SK-N-SH (cell line): Measurements from ENCODE around the gene ACP5. TPM values are rescaled to one million over a fixed set of nuclear protein-coding genes. Genes with fewer than 3 reads are reported as not detected.

ENCODE experiments used
- CTCF ChIA-PET: fragments of 300-600, 350-600 bp; formaldehyde crosslinking; extraction: SDS; loops from one replicate; lab custom pipeline; 2021; lab: Yijun Ruan, JAX
- POLR2A ChIA-PET: fragments of 350-600 bp; sonication (Branson Sonifier 250); formaldehyde crosslinking; extraction: SDS; loops from one replicate; lab custom pipeline; 2020; ENCODE audit warnings: antibody characterized with exemption, inconsistent platforms; lab: Yijun Ruan, JAX
- DNase-seq: peaks from one replicate; pipeline ENCODE4 v3.0.0; 2012
- H2AFZ ChIP-seq: fragments of 200-600 bp; sonication (generic); 2 replicates; pipeline ENCODE4 v1.8.1; 2016; ENCODE audit warnings: antibody characterized with exemption, mild to moderate bottlenecking, low read depth
- H3F3A ChIP-seq: fragments of 200-600 bp; sonication (generic); replicated peaks from 2 replicates; pipeline ENCODE3; 2016; ENCODE audit warnings: antibody characterized with exemption, mild to moderate bottlenecking; ENCODE audit not compliant: insufficient read depth
- H3K27ac ChIP-seq, 2 experiments: fragments of 200-500 bp in 1 of 2; fragments of 200-600 bp in 1 of 2; sonication (Bioruptor generic) in 1 of 2; sonication (generic), shearing (Covaris generic) in 1 of 2; 2 replicates each; pipeline versions ENCODE4 v1.5.1 to v1.6.1; 2014 to 2016; ENCODE audit warnings: low read depth in 2 of 2, inconsistent platforms in 1 of 2, low read length in 1 of 2, mild to moderate bottlenecking in 1 of 2, mixed read lengths in 1 of 2
- H3K27me3 ChIP-seq: fragments of 200-600 bp; sonication (generic), shearing (Covaris generic); 2 replicates; pipeline ENCODE4 v1.6.1; 2016; ENCODE audit warnings: mixed run types; ENCODE audit not compliant: insufficient read depth
- H3K36me3 ChIP-seq, 2 experiments: fragments of 200-500 bp in 1 of 2; fragments of 200-600 bp in 1 of 2; sonication (Bioruptor generic) in 1 of 2; sonication (generic) in 1 of 2; replicated peaks in 1 of 2; 2 replicates each; pipeline versions ENCODE3 to v1.5.1; 2014 to 2016; ENCODE audit warnings: low read length in 1 of 2, mild to moderate bottlenecking in 1 of 2; ENCODE audit not compliant: insufficient read depth in 2 of 2, control insufficient read depth in 1 of 2
- H3K4me1 ChIP-seq, 2 experiments: fragments of 200-500 bp in 1 of 2; fragments of 200-600 bp in 1 of 2; sonication (Bioruptor generic) in 1 of 2; sonication (generic), shearing (Covaris generic) in 1 of 2; 2 replicates each; pipeline versions ENCODE4 v1.5.1 to v1.6.1; 2014 to 2016; ENCODE audit warnings: low read depth in 1 of 2, low read length in 1 of 2, mixed run types in 1 of 2; ENCODE audit not compliant: insufficient read depth in 2 of 2, control insufficient read depth in 1 of 2
- H3K4me2 ChIP-seq: fragments of 200-600 bp; sonication (generic), shearing (Covaris generic); 2 replicates; pipeline ENCODE4 v1.6.1; 2017; ENCODE audit warnings: mixed run types
- H3K4me3 ChIP-seq, 2 experiments: fragments of 200-500 bp in 1 of 2; fragments of 200-600 bp in 1 of 2; sonication (Bioruptor generic) in 1 of 2; sonication (generic), shearing (Covaris generic) in 1 of 2; 2 replicates each; pipeline versions ENCODE4 v1.5.1 to v1.8.1; 2014 to 2016; ENCODE audit warnings: low read depth in 2 of 2, inconsistent platforms in 1 of 2, low read length in 1 of 2, mild to moderate bottlenecking in 1 of 2, mixed read lengths in 1 of 2, moderate library complexity in 1 of 2
- H3K79me2 ChIP-seq: fragments of 200-600 bp; sonication (generic); 2 replicates; pipeline ENCODE4 v1.8.1; 2017; ENCODE audit warnings: mild to moderate bottlenecking; ENCODE audit not compliant: insufficient read depth
- H3K9ac ChIP-seq: fragments of 200-600 bp; sonication (generic); 2 replicates; pipeline ENCODE4 v1.6.1; 2017; ENCODE audit warnings: mixed run types
- H3K9me2 ChIP-seq: fragments of 200-600 bp; sonication (generic); 2 replicates; pipeline ENCODE4 v1.6.1; 2017; ENCODE audit warnings: mixed run types
- H3K9me3 ChIP-seq: fragments of 200-600 bp; sonication (generic); 2 replicates; pipeline ENCODE4 v1.6.1; 2017; ENCODE audit warnings: mixed run types, mild to moderate bottlenecking, moderate library complexity
- H4K20me1 ChIP-seq: fragments of 200-600 bp; sonication (generic); 2 replicates; pipeline ENCODE4 v1.6.1; 2017; ENCODE audit warnings: mild to moderate bottlenecking, mixed run types; ENCODE audit not compliant: insufficient read depth
- EP300 ChIP-seq, 2 experiments: IDR thresholded peaks; 2 replicates each; pipeline versions ENCODE4 v1.4.0 to v1.6.1; 2012; ENCODE audit warnings: borderline replicate concordance in 1 of 2, low read depth in 1 of 2, low read length in 1 of 2
- EZH2phosphoT487 ChIP-seq: fragments of 200-600 bp; sonication (generic); IDR thresholded peaks from 2 replicates; pipeline ENCODE4 v1.6.1; 2017; ENCODE audit warnings: low read depth, mixed run types, mild to moderate bottlenecking, antibody characterized with exemption, moderate library complexity, borderline replicate concordance
- FOSL2 ChIP-seq: IDR thresholded peaks from 2 replicates; pipeline ENCODE4 v1.4.0; 2012; ENCODE audit warnings: low read depth, mild to moderate bottlenecking, moderate library complexity, borderline replicate concordance
- FOXJ3 ChIP-seq: sonication (generic); formaldehyde crosslinking; IDR thresholded peaks from 2 replicates; pipeline ENCODE4 v1.5.1; 2020; ENCODE audit warnings: mild to moderate bottlenecking, missing genetic modification reagents
- GABPA ChIP-seq: IDR thresholded peaks from 2 replicates; pipeline ENCODE4 v1.4.0; 2012; ENCODE audit warnings: low read depth, mild to moderate bottlenecking
- JUND ChIP-seq: IDR thresholded peaks from 2 replicates; pipeline ENCODE4 v1.4.0; 2012
- MAX ChIP-seq: IDR thresholded peaks from 2 replicates; pipeline ENCODE4 v1.4.0; 2012; ENCODE audit warnings: low read depth
- MEF2A ChIP-seq: IDR thresholded peaks from 2 replicates; pipeline ENCODE4 v1.4.0; 2012; ENCODE audit warnings: low read depth, borderline replicate concordance
- NRF1 ChIP-seq: IDR thresholded peaks from 2 replicates; pipeline ENCODE4 v1.6.1; 2012; ENCODE audit warnings: low read depth, mild to moderate bottlenecking, low read length
- PBX3 ChIP-seq: IDR thresholded peaks from 2 replicates; pipeline ENCODE4; 2012
- RCOR1 ChIP-seq: fragments of 150-350 bp; IDR thresholded peaks from 2 replicates; pipeline ENCODE4 v1.6.1; 2017; ENCODE audit warnings: antibody characterized with exemption, low read length
- REST ChIP-seq: IDR thresholded peaks from 2 replicates; pipeline ENCODE4 v1.6.1; 2012; ENCODE audit warnings: mild to moderate bottlenecking, low read depth, low read length, moderate library complexity
- RFX5 ChIP-seq: IDR thresholded peaks from 2 replicates; pipeline ENCODE4 v1.6.1; 2012; ENCODE audit warnings: mild to moderate bottlenecking, improper control_type of control experiment, low read length
- RXRA ChIP-seq: IDR thresholded peaks from 2 replicates; pipeline ENCODE4 v1.4.0; 2012; ENCODE audit warnings: low read depth, mild to moderate bottlenecking, borderline replicate concordance
- SMC3 ChIP-seq: IDR thresholded peaks from 2 replicates; pipeline ENCODE4 v1.6.1; 2012; ENCODE audit warnings: low read depth, low read length, improper control_type of control experiment
- TCF12 ChIP-seq: IDR thresholded peaks from 2 replicates; pipeline ENCODE4 v1.4.0; 2012
- USF2 ChIP-seq: fragments of 150-350 bp; IDR thresholded peaks from 2 replicates; pipeline ENCODE4 v1.6.1; 2017; ENCODE audit warnings: antibody characterized with exemption, low read length, low read depth, borderline replicate concordance
- YY1 ChIP-seq: IDR thresholded peaks from 2 replicates; pipeline ENCODE4 v1.4.0; 2012; ENCODE audit warnings: low read depth, mild to moderate bottlenecking
- WGBS: methylation state at CpG from one replicate; pipeline ENCODE4 v1.1.6; 2017; ENCODE audit warnings: low lambda C conversion rate; 5-methylcytosine and 5-hydroxymethylcytosine counted together
- polyA plus RNA-seq, 3 experiments: library from polyadenylated mRNA; depleted of rRNA; stranded (reverse); fragments of >200 nt; gene quantifications; 2 replicates each; pipeline ENCODE4 v1.2.3, GENCODE V29; 2012

ACP5 gene
- polyA plus RNA-seq, 1 of the 3 experiments (the other 2 are of a cell fraction) = 0.87 TPM

- Histone ChIP-seq H3F3A (peaks cover 3% of the 10 kb centered on the region), H3K9me3 (no peaks in the 10 kb centered on the region), H3K4me1 (no peaks in the 10 kb centered on the region; a peak in 1 of 4 replicates), H3K79me2 (no peaks in the 10 kb centered on the region), H4K20me1 (no peaks in the 10 kb centered on the region)
- TF ChIP-seq RXRA (no peak), YY1 (no peak), MAX (no peak), EZH2phosphoT487 (no peak), RCOR1 (no peak), EP300 (IDR thresholded peaks at IDR 0.05; ENCODE audit: borderline replicate concordance in 1 of 2, low read depth in 1 of 2, low read length in 1 of 2) (no peak), MEF2A (no peak), USF2 (no peak), FOXJ3 (CRISPR knock-in tag) (no peak), PBX3 (no peak), FOSL2 (no peak), JUND (no peak)
- TF ChIP-seq, all 33 proteins: peak for 0
- no peaks in the 10 kb centered on the region for H3K36me3 ChIP-seq
- DNase-seq = no peak
- no peak overlapping the region for H3K27ac ChIP-seq
- H3K4me3 ChIP-seq = peak overlapping the region in 1 of 2 experiments; percentile 57; a peak in 1 of 4 replicates
- POLR2A ChIA-PET = interaction anchor here (1.0 kb wide), 1 partner anchor 8 kb away, joined by 3 read pairs; no protein-coding TSS in a partner anchor
- no peaks in the 10 kb centered on the region for H3K9me2 ChIP-seq
- no peak overlapping the region for H3K9ac ChIP-seq
- no peaks in the 10 kb centered on the region for H3K27me3 ChIP-seq
- 52% methylated on average over 12 of the region's 13 CpGs for WGBS
- peak overlapping the region; percentile 73 for H2AFZ ChIP-seq
- CTCF ChIA-PET = interaction anchor here (0.7 to 3.1 kb wide), 11 partner anchors 8 to 294 kb away, joined by 3 to 14 read pairs (median 3); no protein-coding TSS in a partner anchor
- peak overlapping the region; percentile 55; the same call in 1 of the 2 replicates for H3K4me2 ChIP-seq
These were observed 10.7 kb upstream of the ACP5 start for GRCh38 chr19:11587975-11588631.

GRCh38 chr19:11587302-11587974 lies 10.0 kb upstream of the ACP5 start:
- WGBS = 3% methylated on average over 7 of the region's 7 CpGs
- no peaks in the 10 kb centered on the region; a peak in 1 of 4 replicates for H3K4me1 ChIP-seq
- ChIA-PET CTCF (interaction anchor here (0.9 to 3.1 kb wide), 7 partner anchors 9 to 293 kb away, joined by 3 to 14 read pairs (median 6); no protein-coding TSS in a partner anchor), POLR2A (interaction anchor here (1.0 kb wide), 1 partner anchor 9 kb away, joined by 3 read pairs; no protein-coding TSS in a partner anchor)
- no peaks in the 10 kb centered on the region for H3K27me3 ChIP-seq
- H4K20me1 ChIP-seq = no peaks in the 10 kb centered on the region
- H3K36me3 ChIP-seq = no peaks in the 10 kb centered on the region
- no peak overlapping the region for H3K9ac ChIP-seq
- no peaks in the 10 kb centered on the region for H3K79me2 ChIP-seq
- H3F3A ChIP-seq = peaks cover 3% of the 10 kb centered on the region
- no peaks in the 10 kb centered on the region for H3K9me2 ChIP-seq
- H3K4me2 ChIP-seq = peak overlapping the region; percentile 55; the same call in 1 of the 2 replicates
- peak overlapping the region in 1 of 2 experiments; percentile 57; a peak in 1 of 4 replicates for H3K4me3 ChIP-seq
- H3K9me3 ChIP-seq = no peaks in the 10 kb centered on the region
- DNase-seq = peak; percentile 85
- H2AFZ ChIP-seq = peak overlapping the region; percentile 73
- no peak overlapping the region for H3K27ac ChIP-seq
- TF ChIP-seq TCF12 (no peak), NRF1 (no peak), RXRA (no peak), JUND (no peak), USF2 (no peak), YY1 (no peak), MEF2A (no peak), SMC3 (peak; percentile 69), GABPA (no peak), RFX5 (no peak; the same call in 1 of the 2 replicates), RCOR1 (no peak), REST (no peak)
